Thoracic aorta (tissue), 2 donors: ENCODE data around the gene CHD2. TPM values are rescaled to one million over a fixed set of nuclear protein-coding genes. Genes with fewer than 3 reads are reported as not detected.

Source experiments
- ATAC-seq: fragments of 150-250 bp; one replicate; pipeline ENCODE4 v1.8.0; 2017; ENCODE audit warnings: low read depth; ENCODE audit not compliant: insufficient number of reproducible peaks, low FRiP score
- DNase-seq: peaks from one replicate; pipeline ENCODE4 v3.0.0-alpha.2; 2020; ENCODE audit warnings: low spot score
- H3K27ac ChIP-seq, 2 donors: fragments of 200-600 bp; sonication (generic); 1 replicate in 1 of 2; 2 replicates in 1 of 2; pipeline ENCODE4 v1.5.1; 2016; ENCODE audit warnings: mild to moderate bottlenecking in 2 of 2, moderate library complexity in 2 of 2
- H3K27me3 ChIP-seq: fragments of 200-600 bp; sonication (generic); replicated peaks from 2 replicates; pipeline ENCODE4 v1.6.0; 2016; ENCODE audit warnings: mild to moderate bottlenecking; ENCODE audit not compliant: insufficient read depth
- H3K36me3 ChIP-seq: fragments of 200-600 bp; sonication (generic); one replicate; pipeline ENCODE4 v1.5.1; 2016
- H3K4me1 ChIP-seq, 2 donors: fragments of 200-600 bp; sonication (generic); 1 replicate in 1 of 2; 2 replicates in 1 of 2; pipeline versions ENCODE4 v1.5.1 to v1.6.0; 2016; ENCODE audit warnings: low read depth in 2 of 2, mild to moderate bottlenecking in 1 of 2; ENCODE audit not compliant: control insufficient read depth in 1 of 2
- H3K4me3 ChIP-seq: fragments of 200-600 bp; sonication (generic); 2 replicates; pipeline ENCODE4 v1.5.1; 2016; ENCODE audit warnings: mild to moderate bottlenecking
- H3K9me3 ChIP-seq: fragments of 200-600 bp; sonication (generic); 2 replicates; pipeline ENCODE4 v1.5.1; 2016
- CTCF ChIP-seq: fragments of 200-600 bp; sonication (generic); IDR thresholded peaks from one replicate; pipeline ENCODE4 v1.5.1; 2019; ENCODE audit warnings: antibody characterized with exemption
- total RNA-seq, 2 donors: library from RNA; depleted of rRNA; stranded (reverse); fragments of >200 nt; gene quantifications; one replicate each; pipeline versions ENCODE4 v1.1.0 to v1.2.3, GENCODE V29; 2016

The CHD2 gene
- total RNA-seq, 2 donors from 2014 or later, result 143 to 148 TPM

DNA sequence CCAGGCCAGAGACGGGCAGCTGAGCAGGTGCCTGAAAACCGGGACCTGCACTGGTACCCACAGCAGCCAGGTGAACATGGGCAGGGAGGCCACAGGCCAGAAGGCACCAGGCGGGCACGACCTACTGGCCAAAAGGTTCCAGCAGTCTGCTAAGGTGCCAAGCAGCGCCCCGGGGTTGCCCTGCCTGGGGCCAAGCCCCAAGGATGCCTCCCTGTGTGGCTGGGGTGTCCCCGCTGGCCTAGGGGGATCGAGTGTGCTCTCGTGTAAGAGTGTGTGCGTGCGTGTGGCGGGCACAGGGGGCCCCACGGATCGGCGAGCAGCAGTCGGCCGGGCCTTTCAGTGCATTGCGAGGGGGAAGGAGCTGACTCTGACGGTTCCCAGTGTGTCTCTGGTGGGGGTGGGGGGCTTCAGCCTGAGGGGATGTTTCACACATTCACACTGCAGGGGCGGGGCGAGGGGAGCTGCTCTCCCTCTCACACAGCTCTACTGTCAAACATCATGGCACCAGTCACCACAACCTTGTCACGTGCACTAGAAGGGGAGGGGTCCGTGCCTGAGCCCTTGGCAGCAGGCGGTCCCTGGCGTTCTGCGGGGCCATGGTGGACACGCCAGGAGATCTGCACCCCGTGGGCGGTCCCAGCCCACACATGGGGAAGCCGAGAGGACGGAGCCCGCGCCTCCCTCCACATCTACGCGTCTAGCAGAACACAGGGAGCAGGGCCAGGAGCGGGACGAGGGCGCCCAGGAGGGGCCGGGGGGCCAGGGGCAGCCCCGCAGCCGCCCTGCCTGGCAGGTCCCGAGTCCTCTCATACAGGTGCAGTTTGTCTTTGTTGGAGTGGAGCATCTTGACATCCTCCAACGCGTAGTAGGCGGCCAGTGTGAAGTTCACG lies 144.4 kb downstream of the CHD2 start:
- H3K36me3 ChIP-seq, result peaks cover 37% of the 10 kb centered on the region
- ATAC-seq (no peak), DNase-seq (no peak)
- no peaks in the 10 kb centered on the region for H3K27me3 ChIP-seq
- H3K4me3 ChIP-seq, result no peak overlapping the region
- H3K9me3 ChIP-seq, result peaks cover 5% of the 10 kb centered on the region
- no peak for TF ChIP-seq CTCF
- H3K4me1 ChIP-seq, result peaks cover 0 to 10% of the 10 kb centered on the region in 2 donors
- no peak overlapping the region for H3K27ac ChIP-seq

DNA sequence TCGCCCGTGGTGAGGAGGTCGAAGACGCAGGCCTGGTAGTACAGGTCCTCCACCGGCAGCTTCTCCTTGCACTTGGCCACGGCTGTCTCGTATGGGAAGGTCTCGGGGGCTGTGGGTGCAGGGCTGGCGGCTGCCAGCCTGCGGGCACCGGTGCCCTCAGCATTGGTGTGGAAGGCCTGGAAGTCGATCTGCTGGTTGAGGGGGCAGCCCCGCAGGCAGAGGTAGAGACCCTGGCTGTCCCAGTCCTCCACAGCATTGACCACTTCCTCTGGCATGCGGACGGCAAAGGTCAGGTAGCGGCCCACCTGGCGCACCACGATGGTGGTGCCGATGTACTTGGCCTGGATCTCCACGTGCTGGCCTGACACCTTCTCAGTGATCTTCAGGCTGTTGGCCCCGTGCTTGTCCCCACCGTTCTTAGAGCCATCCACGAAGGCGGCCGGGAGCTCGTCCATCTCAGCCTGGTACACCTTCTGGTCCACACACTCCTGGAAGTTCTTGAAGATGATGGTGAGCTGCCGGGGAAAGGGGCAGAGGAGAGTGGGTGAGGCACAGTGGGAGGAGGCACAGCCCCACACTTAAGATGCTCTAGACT lies 145.2 kb downstream of the CHD2 start:
- Histone ChIP-seq H3K4me1 (peaks cover 0 to 10% of the 10 kb centered on the region in 2 donors), H3K9me3 (peaks cover 5% of the 10 kb centered on the region), H3K4me3 (no peak overlapping the region), H3K36me3 (peaks cover 38% of the 10 kb centered on the region), H3K27me3 (no peaks in the 10 kb centered on the region), H3K27ac (no peak overlapping the region)
- no peak for TF ChIP-seq CTCF
- ATAC-seq, result no peak
- no peak for DNase-seq

DNA sequence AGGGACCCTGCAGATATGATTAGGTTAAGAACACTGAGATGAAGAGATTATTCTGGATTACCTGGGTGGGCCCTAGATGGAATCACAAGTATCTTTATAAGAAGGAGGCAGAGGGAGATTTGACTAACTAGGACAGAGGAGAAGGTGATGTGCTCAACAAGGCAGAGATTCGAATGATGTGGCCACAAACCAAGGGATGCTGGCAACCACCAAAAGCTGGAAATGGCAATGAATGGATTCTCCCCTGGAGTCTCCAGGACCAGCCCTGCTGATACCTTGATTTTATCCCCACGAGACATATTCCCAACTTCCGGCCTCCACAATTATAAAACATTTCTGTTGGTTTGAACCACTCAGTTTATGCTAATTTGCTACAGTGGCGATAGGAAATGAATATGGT lies 146.0 kb downstream of the CHD2 start:
- H3K27ac ChIP-seq, result no peak overlapping the region
- H3K4me1 ChIP-seq, result peaks cover 0 to 18% of the 10 kb centered on the region in 2 donors
- no peaks in the 10 kb centered on the region for H3K27me3 ChIP-seq
- peaks cover 5% of the 10 kb centered on the region for H3K9me3 ChIP-seq
- H3K4me3 ChIP-seq, result no peak overlapping the region
- no peak for ATAC-seq
- DNase-seq, result no peak
- no peak for TF ChIP-seq CTCF
- peaks cover 40% of the 10 kb centered on the region for H3K36me3 ChIP-seq

DNA sequence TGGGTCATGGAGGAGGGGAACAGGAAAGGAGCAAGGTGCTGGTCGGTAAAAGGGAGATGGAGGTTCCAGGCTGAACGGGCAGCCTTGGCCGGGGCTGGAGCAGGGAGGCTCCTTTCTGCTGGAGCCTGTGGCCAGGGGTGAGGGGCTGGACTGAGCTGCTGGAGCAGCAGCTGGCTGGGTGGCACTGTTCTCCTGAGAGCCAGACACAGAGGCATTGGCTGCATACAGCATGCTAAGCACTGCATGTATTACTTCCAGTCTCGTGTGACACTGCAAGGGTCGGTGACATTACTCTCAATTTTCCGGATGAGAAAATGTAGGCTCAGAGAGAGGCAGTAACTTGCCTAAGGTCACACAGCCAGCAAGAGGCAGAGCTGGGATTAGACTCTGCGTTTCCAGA lies 146.6 kb downstream of the CHD2 start:
- DNase-seq, result no peak
- Histone ChIP-seq H3K27ac (no peak overlapping the region), H3K4me1 (peaks cover 0 to 23% of the 10 kb centered on the region in 2 donors), H3K27me3 (no peaks in the 10 kb centered on the region), H3K9me3 (peaks cover 5% of the 10 kb centered on the region), H3K4me3 (no peak overlapping the region), H3K36me3 (peaks cover 46% of the 10 kb centered on the region)
- TF ChIP-seq CTCF, result no peak
- no peak for ATAC-seq

- no peaks in the 10 kb centered on the region for H3K27me3 ChIP-seq
- no peak for TF ChIP-seq CTCF
- peaks cover 5% of the 10 kb centered on the region for H3K9me3 ChIP-seq
- no peak overlapping the region for H3K27ac ChIP-seq
- H3K4me1 ChIP-seq, result peaks cover 0 to 23% of the 10 kb centered on the region in 2 donors
- no peak for ATAC-seq
- H3K4me3 ChIP-seq, result no peak overlapping the region
- DNase-seq, result no peak
- peaks cover 52% of the 10 kb centered on the region for H3K36me3 ChIP-seq
These were observed 147.7 kb downstream of the CHD2 start for GRCh38 chr15:93047621-93048425.
